Liver (tissue), 9 donors: Measurements from ENCODE around the gene ABCG2. TPM values are rescaled to one million over a fixed set of nuclear protein-coding genes. Genes with fewer than 3 reads are reported as not detected.
"Not testable (repeated sequence)": the region's sequence is repeated elsewhere in the genome, so short reads cannot be mapped to it uniquely, and the experiment has no call there.

Source experiments
- DNase-seq: peaks from one replicate; pipeline ENCODE4 v3.0.0-alpha.2; 2017; ENCODE audit warnings: low spot score
- H3K27ac ChIP-seq, 2 donors: one replicate each; pipeline ENCODE4 v1.7.0; 2013; ENCODE audit warnings: inconsistent platforms in 2 of 2, low read length in 2 of 2, control low read depth in 1 of 2, low read depth in 1 of 2, mild to moderate bottlenecking in 1 of 2
- H3K27me3 ChIP-seq, 4 donors: one replicate each; pipeline versions ENCODE4 v1.6.1 to v1.7.0; 2013; ENCODE audit warnings: low read length in 3 of 4, inconsistent platforms in 1 of 4, mild to moderate bottlenecking in 1 of 4, moderate library complexity in 1 of 4; ENCODE audit not compliant: control insufficient read depth in 4 of 4, insufficient read depth in 4 of 4
- H3K36me3 ChIP-seq, 4 donors: one replicate each; pipeline versions ENCODE4 v1.6.1 to v1.7.0; 2013; ENCODE audit warnings: low read length in 3 of 4, mild to moderate bottlenecking in 3 of 4, low read depth in 1 of 4, moderate library complexity in 1 of 4; ENCODE audit not compliant: control insufficient read depth in 4 of 4, insufficient read depth in 3 of 4
- H3K4me1 ChIP-seq, 4 donors: one replicate each; pipeline versions ENCODE4 v1.6.1 to v1.7.0; 2013; ENCODE audit warnings: low read length in 3 of 4, mild to moderate bottlenecking in 3 of 4, moderate library complexity in 1 of 4; ENCODE audit not compliant: control insufficient read depth in 4 of 4, insufficient read depth in 4 of 4
- H3K4me3 ChIP-seq, 3 donors: one replicate each; pipeline versions ENCODE4 v1.6.1 to v1.7.0; 2013; ENCODE audit warnings: low read length in 3 of 3, control low read depth in 1 of 3, low read depth in 1 of 3, mild to moderate bottlenecking in 1 of 3
- H3K9ac ChIP-seq, 2 donors: one replicate each; pipeline ENCODE4 v1.7.0; 2013; ENCODE audit warnings: low read length in 2 of 2, mild to moderate bottlenecking in 2 of 2, moderate library complexity in 2 of 2, control low read depth in 1 of 2, low read depth in 1 of 2
- H3K9me3 ChIP-seq, 4 donors: one replicate each; pipeline versions ENCODE4 v1.6.1 to v1.7.0; 2013; ENCODE audit warnings: low read length in 3 of 4; ENCODE audit not compliant: control insufficient read depth in 4 of 4
- ATF3 ChIP-seq: IDR thresholded peaks from 2 replicates; pipeline ENCODE4 v1.6.1; 2016; ENCODE audit warnings: antibody characterized with exemption
- CTCF ChIP-seq: fragments of 150-350 bp; IDR thresholded peaks from 2 replicates; pipeline ENCODE4 v1.5.1; 2017; ENCODE audit warnings: improper control_type of control experiment, low read depth, low read length; ENCODE audit not compliant: missing input control
- EGR1 ChIP-seq, 2 donors: IDR thresholded peaks; 2 replicates each; pipeline ENCODE4 v1.6.1; 2016 to 2018; ENCODE audit warnings: antibody characterized with exemption in 2 of 2, low read depth in 2 of 2
- FOXA1 ChIP-seq: IDR thresholded peaks from 2 replicates; pipeline ENCODE4 v1.6.1; 2016; ENCODE audit warnings: antibody characterized with exemption
- FOXA2 ChIP-seq: IDR thresholded peaks from 2 replicates; pipeline ENCODE4 v1.6.1; 2016; ENCODE audit warnings: antibody characterized with exemption
- HNF4A ChIP-seq, 2 donors: conservative IDR thresholded peaks; 2 replicates each; pipeline ENCODE4 v1.6.1; 2016; ENCODE audit warnings: antibody characterized with exemption in 2 of 2, mild to moderate bottlenecking in 2 of 2
- HNF4G ChIP-seq: IDR thresholded peaks from 2 replicates; pipeline ENCODE4 v1.6.1; 2016; ENCODE audit warnings: antibody characterized with exemption
- JUND ChIP-seq, 2 donors: IDR thresholded peaks; 2 replicates each; pipeline ENCODE4 v1.6.1; 2016; ENCODE audit warnings: antibody characterized with exemption in 2 of 2
- MAX ChIP-seq: IDR thresholded peaks from 2 replicates; pipeline ENCODE4 v1.6.1; 2016; ENCODE audit warnings: antibody characterized with exemption
- RAD21 ChIP-seq, 2 donors: IDR thresholded peaks; 2 replicates each; pipeline ENCODE4 v1.6.1; 2016; ENCODE audit warnings: antibody characterized with exemption in 2 of 2, mild to moderate bottlenecking in 2 of 2
- REST ChIP-seq: IDR thresholded peaks from 2 replicates; pipeline ENCODE4 v1.6.1; 2016; ENCODE audit warnings: antibody characterized with exemption, mild to moderate bottlenecking
- RXRA ChIP-seq, 2 donors: IDR thresholded peaks; 2 replicates each; pipeline ENCODE4 v1.6.1; 2017 to 2018; ENCODE audit warnings: antibody characterized with exemption in 2 of 2, mild to moderate bottlenecking in 1 of 2
- SP1 ChIP-seq: IDR thresholded peaks from 2 replicates; pipeline ENCODE4 v1.6.1; 2018; ENCODE audit warnings: antibody characterized with exemption, mild to moderate bottlenecking
- TAF1 ChIP-seq: conservative IDR thresholded peaks from 2 replicates; pipeline ENCODE4 v1.6.1; 2016; ENCODE audit warnings: antibody characterized with exemption, mild to moderate bottlenecking
- YY1 ChIP-seq: IDR thresholded peaks from 2 replicates; pipeline ENCODE4 v1.6.1; 2016; ENCODE audit warnings: antibody characterized with exemption, mild to moderate bottlenecking
- WGBS: extraction: QIAGEN DNeasy Blood & Tissue Kit; methylation state at CpG from one replicate; pipeline ENCODE4 v1.1.7; 2013; 5-methylcytosine and 5-hydroxymethylcytosine counted together
- polyA plus RNA-seq, 2 donors: library from polyadenylated mRNA; stranded (reverse) in 1 of 2; unstranded in 1 of 2; fragments of 200-250 nt in 1 of 2; fragments of >200 nt in 1 of 2; fragmentation: Nextera tagmentation in 1 of 2; extraction: Ambion mirVana in 1 of 2; gene quantifications; one replicate each; pipeline versions ENCODE4 v1.2.1 to v1.2.3, GENCODE V29; 2013 to 2015
- total RNA-seq, 2 donors: library from RNA; depleted of rRNA; stranded (reverse); fragments of >200 nt; gene quantifications; one replicate each; pipeline ENCODE4 v1.2.3, GENCODE V29; 2014
- donor health status: healthy.
- donor health status: healthy.
- donor health status: healthy.
- donor health status: healthy.
- donor health status: healthy.

The ABCG2 gene
- total and polyA plus RNA-seq, 4 donors: 1.9 to 23.6 (median 7.0) TPM

GRCh38 chr4:88109123-88109881, 49.1 kb downstream of the ABCG2 start:
- Histone ChIP-seq H3K9me3 (no peaks in the 10 kb centered on the region), H3K27me3 (no peaks in the 10 kb centered on the region), H3K4me3 (no peak overlapping the region), H3K4me1 (peaks cover 10 to 48% (median 35%) of the 10 kb centered on the region in 4 donors), H3K36me3 (no peaks in the 10 kb centered on the region), H3K9ac (no peak overlapping the region), H3K27ac (no peak overlapping the region)
- TF ChIP-seq RXRA (IDR thresholded peaks at IDR 0.05): peak in 1 of 2 donors; percentile 29
- TF ChIP-seq HNF4G: no peak
- peak in 1 of 2 donors; percentile 38 for TF ChIP-seq HNF4A (conservative IDR thresholded peaks at IDR 0.05)
- no peak for DNase-seq
- WGBS: 48% methylated on average over 5 of the region's 5 CpGs

- 84% methylated on average over 5 of the region's 5 CpGs for WGBS
- Histone ChIP-seq H3K4me1 (peaks cover 10 to 48% (median 35%) of the 10 kb centered on the region in 4 donors), H3K9ac (no peak overlapping the region), H3K4me3 (no peak overlapping the region), H3K9me3 (no peaks in the 10 kb centered on the region), H3K27ac (no peak overlapping the region), H3K27me3 (no peaks in the 10 kb centered on the region), H3K36me3 (no peaks in the 10 kb centered on the region)
- DNase-seq: no peak
- no peak for TF ChIP-seq MAX
Measured at GRCh38 chr4:88108747-88109122, 49.7 kb downstream of the ABCG2 start.

- H3K36me3 ChIP-seq, DNase-seq, H3K4me3 ChIP-seq, H3K27me3 ChIP-seq, H3K9me3 ChIP-seq, H3K9ac ChIP-seq: not testable (repeated sequence)
- WGBS: 35% methylated on average over 7 of the region's 7 CpGs
- Histone ChIP-seq H3K27ac (peak overlapping the region; percentile 79 to 86), H3K4me1 (peaks cover 10 to 48% (median 35%) of the 10 kb centered on the region in 4 donors)
Measured at GRCh38 chr4:88108108-88108465, 50.4 kb downstream of the ABCG2 start.

- peak overlapping the region; percentile 31 to 41 for H3K9ac ChIP-seq
- peak; percentile 37 for DNase-seq
- H3K27me3 ChIP-seq: no peaks in the 10 kb centered on the region
- H3K36me3 ChIP-seq: no peaks in the 10 kb centered on the region
- no peak overlapping the region for H3K4me3 ChIP-seq
- H3K9me3 ChIP-seq: no peaks in the 10 kb centered on the region
- H3K4me1 ChIP-seq: peaks cover 10 to 48% (median 35%) of the 10 kb centered on the region in 4 donors
- peak overlapping the region; percentile 79 to 86 for H3K27ac ChIP-seq
- WGBS: 13% methylated on average over 2 of the region's 2 CpGs
- TF ChIP-seq RAD21 (IDR thresholded peaks at IDR 0.05) (peak; percentile 49 to 61), HNF4A (conservative IDR thresholded peaks at IDR 0.05) (peak; percentile 99), TAF1 (peak; percentile 76), CTCF (no peak), FOXA1 (no peak), RXRA (IDR thresholded peaks at IDR 0.05) (peak; percentile 98 to 99), YY1 (peak; percentile 56), EGR1 (IDR thresholded peaks at IDR 0.05; ENCODE audit: low read depth in 2 of 2) (peak in 1 of 2 donors; percentile 54), JUND (IDR thresholded peaks at IDR 0.05) (peak; percentile 94 to 98), FOXA2 (peak; percentile 58), ATF3 (peak; percentile 93), SP1 (peak; percentile 99), HNF4G (peak; percentile 98), MAX (peak; percentile 86), REST (peak; percentile 75)
Measured at GRCh38 chr4:88107406-88108107, 50.9 kb downstream of the ABCG2 start.
